GM21717 (cell line): ENCODE measurements around the gene CPS1.

Experiments
- ATAC-seq: cut with Tn5 transposase; IDR thresholded peaks from one replicate; pipeline ENCODE4 v1.9.1; 2021; ENCODE audit warnings: mild to moderate bottlenecking, moderate library complexity; ENCODE audit not compliant: unreplicated experiment

Gene CPS1

DNA sequence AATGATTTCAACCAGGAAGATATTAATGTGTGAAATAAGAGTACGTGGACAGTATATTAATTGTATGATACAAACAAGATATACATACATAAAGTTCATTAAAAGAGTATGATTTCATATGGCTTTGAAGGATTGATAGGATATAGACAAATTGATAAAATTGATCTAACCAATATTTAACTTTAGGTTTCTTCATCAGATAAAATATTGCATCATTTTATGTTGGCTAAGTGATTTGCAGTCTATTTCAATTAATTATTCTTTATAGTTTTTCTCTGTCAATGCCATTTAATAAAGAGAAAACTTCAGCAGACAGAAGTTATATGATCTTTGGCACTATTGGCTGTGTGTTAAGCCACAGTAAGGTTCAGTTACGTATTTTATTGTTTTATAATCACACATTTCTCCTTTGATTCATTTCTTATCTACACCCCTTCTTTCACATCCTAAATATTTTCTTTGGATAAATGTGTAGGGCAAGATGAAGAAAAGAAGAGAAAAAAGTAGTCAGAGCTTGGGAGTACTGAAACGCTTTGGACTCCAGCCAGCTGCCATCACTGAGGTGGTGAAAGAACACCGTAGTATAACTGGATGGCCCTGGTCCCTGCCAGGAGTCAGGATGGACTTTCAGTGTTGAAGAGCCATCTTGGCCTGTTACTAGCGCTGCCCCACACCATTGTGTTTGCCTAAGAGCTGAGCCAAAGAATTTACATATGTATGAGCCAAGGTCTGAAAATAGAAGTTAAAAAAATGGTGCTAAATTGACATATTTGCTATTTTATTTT lies 9.8 kb upstream of the CPS1 start:
- no peak for ATAC-seq

- no peak for ATAC-seq
Measured at GRCh38 chr2:210548031-210548430, 8.4 kb upstream of the CPS1 start.

- no peak for ATAC-seq
Measured at GRCh38 chr2:210548878-210549384, 7.5 kb upstream of the CPS1 start.

- no peak for ATAC-seq
Measured at GRCh38 chr2:210551001-210551400, 5.4 kb upstream of the CPS1 start.

GRCh38 chr2:210553373-210553772 lies 3.0 kb upstream of the CPS1 start:
- no peak for ATAC-seq

- no peak for ATAC-seq
Measured at GRCh38 chr2:210555555-210555954, 844 bp upstream of the CPS1 start.

DNA sequence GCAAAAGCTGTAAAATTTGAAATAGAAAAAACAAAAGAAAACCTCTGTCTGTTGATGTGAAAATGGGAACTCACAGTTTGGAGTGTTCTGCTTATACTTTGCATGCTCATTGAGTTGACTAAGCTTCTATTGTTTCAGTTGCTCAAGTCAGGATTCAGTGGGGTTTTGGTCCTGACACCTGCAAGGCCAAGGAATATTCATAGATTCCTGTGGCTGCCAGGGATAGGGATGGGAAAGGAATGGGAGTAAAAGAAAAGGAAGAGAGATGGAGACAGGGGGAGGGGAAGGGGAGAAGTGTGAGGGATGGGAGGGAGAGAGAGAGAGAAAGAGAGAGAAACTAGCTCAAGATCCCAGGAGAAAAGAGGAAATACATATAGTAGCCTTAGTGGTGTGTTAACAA lies 1.3 kb downstream of the CPS1 start:
- ATAC-seq: no peak

- ATAC-seq: no peak
Measured at GRCh38 chr2:210558708-210559107, 2.3 kb downstream of the CPS1 start.

DNA sequence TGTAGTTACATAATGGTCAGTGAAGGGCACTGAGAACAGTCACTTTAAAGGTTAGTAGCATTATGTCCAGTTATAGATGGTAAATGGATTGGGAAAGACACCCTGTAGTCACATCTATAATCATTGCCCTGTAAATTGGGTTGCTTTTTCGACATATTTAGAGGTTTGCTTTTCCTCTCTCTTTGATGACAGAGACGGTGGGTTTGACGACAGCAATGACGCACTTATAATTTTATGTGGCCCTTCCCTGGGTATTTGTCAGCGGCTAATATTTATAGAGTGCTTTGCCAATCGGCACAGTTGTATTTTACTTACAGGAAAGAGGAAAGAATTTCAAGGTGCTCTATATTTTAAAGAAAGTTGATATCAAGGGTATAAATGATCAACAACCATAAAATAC lies 2.8 kb downstream of the CPS1 start:
- no peak for ATAC-seq

DNA sequence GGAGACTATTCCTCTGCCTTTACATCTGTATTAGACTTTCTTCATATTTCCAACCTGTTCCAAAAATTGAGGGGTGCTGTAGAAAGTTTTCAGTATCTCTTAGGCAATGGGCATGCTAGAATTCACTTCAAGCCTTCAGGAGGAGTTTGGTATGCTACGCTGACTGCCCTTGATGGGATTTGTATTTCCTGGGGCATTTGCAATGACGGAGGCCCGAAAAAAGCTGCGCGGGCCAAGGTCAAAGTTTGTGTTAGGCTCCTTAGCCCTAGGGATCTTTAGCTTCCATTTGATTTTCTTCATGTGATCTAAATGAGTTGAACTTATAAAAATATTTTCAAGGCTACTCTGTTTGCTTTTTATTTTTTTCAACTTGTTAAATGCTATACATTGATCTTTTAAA lies 5.1 kb downstream of the CPS1 start:
- ATAC-seq: no peak

- no peak for ATAC-seq
Measured at GRCh38 chr2:210562091-210562490, 5.7 kb downstream of the CPS1 start.

DNA sequence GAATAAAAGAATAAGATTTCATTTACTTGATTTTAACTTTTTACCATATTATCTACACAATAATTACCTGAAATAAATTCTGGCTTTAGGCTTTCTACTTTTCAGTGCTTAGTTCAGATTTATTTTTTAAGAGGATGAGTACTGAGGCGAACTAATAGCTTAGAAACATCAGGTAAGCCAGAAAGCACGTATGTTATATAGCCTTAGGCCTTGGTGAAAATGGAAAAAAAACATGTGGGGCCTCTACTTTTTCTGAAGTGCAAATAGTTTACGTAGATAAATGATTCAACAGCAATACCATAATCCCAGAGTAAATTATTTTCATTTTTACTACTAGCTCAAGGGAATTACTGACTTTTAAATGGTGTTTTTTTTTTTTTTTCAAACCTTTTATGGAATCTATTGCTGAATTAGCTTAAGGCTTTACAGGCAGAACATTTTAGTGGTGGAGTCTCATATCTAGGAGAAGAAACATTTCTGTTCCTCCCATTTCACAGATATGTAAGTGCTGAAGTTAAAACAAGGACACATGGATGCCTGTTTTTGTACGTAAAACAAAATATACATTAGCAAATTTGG lies 6.2 kb downstream of the CPS1 start:
- no peak for ATAC-seq

GRCh38 chr2:210567279-210567678 lies 10.9 kb downstream of the CPS1 start:
- no peak for ATAC-seq

DNA sequence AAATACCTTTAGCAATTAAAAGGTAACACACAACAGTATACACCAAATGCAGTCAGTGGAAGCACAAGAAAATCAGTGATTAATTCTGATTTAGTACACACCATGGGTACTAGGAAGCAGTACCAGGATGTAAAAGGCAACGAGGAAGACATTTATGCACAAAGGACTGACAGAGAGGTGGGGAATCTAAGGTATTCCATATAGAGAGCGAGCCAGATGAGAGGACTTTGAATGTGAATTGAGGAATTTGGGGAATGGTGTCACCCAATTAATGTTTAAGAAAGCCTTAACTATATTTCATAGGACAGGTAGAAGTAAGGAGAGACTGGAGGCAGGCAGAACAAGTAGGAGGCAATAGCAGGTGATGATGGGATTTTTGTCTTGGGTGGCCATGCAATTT lies 11.7 kb downstream of the CPS1 start:
- no peak for ATAC-seq

- peak; percentile 92 for ATAC-seq
Measured at GRCh38 chr2:210577263-210578071, 21.1 kb downstream of the CPS1 start.

DNA sequence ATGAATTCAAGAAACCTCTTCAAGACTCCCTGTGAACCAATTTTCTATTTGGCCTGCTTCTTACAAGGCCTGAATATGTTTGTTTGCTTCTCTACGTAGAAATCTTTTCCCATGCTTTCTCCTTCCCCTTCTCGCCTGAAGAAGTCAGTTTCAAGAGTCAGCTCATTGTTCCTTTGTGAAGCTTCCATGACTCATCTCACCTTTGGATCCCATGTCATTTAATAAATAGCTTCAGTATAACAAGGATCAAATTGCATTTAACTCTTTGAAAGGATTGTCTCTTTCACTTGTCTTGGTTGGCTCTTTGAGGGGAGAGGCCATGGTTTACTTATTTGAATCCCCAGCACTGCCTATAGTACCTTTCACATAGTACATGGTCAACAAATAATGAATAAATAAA lies 28.4 kb downstream of the CPS1 start:
- ATAC-seq: no peak

GRCh38 chr2:210586381-210586780 lies 30.0 kb downstream of the CPS1 start:
- no peak for ATAC-seq

DNA sequence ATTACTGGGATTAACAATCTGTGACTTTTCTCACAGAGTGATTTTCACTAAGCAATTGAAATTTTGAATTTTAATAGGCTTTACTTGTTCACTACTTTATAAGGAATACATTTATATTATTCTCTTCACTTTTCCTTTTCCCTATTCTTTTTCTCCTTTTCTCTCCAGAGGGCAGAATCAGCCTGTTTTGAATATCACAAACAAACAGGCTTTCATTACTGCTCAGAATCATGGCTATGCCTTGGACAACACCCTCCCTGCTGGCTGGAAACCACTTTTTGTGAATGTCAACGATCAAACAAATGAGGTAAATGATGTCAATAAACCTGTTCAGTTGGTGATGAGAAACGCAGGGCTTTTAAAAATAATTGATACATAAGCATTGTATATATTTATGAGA lies 35.3 kb downstream of the CPS1 start:
- no peak for ATAC-seq

DNA sequence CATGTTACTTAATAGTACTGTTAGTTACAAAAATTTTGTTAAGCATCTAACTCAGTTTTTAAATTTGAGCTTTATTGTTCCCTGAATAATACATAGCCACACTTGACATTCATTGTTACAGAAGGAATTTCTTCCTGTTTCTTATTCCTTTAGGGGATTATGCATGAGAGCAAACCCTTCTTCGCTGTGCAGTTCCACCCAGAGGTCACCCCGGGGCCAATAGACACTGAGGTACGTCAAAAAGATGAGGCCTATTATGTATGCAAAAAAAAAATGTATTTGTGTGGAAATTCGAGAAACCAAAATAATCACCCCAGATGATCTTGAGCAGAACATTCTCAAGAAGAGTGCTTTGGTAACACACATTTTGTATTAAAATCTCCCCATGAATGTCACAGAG lies 36.3 kb downstream of the CPS1 start:
- ATAC-seq: no peak

DNA sequence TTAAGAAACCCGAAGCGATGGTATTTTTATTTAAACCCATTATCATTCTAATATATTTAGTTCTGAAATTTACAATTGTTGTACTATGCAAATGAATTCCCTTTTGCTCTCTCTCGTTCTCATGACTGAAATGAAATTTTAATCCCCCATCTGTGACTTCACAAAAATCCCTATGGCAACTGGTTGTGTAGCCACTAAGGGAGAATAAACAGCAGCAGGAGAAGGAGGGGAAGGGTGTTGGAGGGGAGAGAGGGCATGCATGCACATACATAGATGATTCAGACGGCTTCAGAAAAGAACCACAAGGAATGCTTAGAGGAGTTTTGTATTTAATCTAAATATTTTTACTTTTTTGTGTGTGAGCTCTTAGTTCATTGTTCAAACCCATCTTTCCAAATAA lies 36.8 kb downstream of the CPS1 start:
- no peak for ATAC-seq

DNA sequence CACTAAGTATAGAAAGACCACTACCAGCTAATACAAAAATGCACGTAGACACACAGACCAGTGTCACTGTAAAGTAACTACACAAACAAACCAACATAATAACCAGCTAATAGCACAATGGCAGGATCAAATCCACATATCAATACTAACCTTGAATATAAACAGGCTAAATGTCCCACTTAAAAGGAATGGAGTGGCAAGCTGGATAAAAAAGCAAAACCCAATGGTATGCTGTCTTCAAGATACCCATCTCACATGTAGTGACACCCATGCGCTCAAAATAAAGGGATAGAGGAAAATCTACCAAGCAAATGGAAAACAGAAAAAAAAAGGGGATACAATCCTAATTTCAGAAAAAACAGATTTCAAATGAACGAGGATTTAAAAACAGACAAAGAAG lies 41.8 kb downstream of the CPS1 start:
- no peak for ATAC-seq

- ATAC-seq: no peak
Measured at GRCh38 chr2:210599476-210599875, 43.1 kb downstream of the CPS1 start.
